GM18508 (cell line): ENCODE results near the gene IL3.

ENCODE experiments used
- ATAC-seq: cut with Tn5 transposase; IDR thresholded peaks from one replicate; pipeline ENCODE4 v1.9.1; 2021; ENCODE audit warnings: moderate number of reproducible peaks; ENCODE audit not compliant: insufficient read depth, unreplicated experiment

IL3 gene

DNA sequence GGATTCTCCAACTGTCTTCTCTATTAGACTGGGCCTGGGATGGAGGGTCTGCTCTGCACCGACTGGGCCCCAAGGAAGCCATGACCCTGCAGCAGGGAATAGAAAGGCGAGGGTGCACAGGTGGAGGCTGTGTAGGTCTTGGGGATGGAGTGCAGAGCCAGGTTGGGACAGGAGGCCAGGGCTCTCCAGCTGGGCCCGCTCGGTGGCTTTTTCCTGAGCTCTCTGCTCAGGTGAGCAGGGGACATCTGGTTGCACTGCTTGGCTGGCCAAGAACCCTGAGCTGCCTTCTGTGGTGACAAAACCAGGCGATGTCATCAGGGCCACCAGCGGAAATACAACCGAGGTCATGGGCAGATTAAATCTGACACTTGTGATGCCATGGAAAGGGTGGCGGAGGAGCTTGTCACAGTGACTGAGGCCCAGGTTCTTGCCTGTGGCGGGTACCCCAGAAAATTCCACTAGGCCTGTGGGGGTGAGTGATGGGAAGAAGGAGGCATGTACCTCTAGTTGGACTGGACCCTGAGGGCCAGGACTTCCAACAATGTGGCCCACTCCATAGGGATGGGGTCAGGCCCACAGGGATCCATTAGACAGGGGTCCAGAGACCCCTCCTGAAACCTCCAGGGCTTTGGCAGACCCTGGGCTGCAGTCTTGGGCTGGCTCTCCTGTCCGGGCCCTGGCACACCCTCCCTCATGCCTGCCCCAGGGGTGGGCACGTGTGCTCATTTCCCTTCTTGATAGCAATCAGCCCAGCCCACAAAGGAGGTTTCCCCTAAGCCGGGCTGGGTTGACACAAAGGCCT, 4.4 kb upstream of the IL3 start:
- ATAC-seq = no peak

DNA sequence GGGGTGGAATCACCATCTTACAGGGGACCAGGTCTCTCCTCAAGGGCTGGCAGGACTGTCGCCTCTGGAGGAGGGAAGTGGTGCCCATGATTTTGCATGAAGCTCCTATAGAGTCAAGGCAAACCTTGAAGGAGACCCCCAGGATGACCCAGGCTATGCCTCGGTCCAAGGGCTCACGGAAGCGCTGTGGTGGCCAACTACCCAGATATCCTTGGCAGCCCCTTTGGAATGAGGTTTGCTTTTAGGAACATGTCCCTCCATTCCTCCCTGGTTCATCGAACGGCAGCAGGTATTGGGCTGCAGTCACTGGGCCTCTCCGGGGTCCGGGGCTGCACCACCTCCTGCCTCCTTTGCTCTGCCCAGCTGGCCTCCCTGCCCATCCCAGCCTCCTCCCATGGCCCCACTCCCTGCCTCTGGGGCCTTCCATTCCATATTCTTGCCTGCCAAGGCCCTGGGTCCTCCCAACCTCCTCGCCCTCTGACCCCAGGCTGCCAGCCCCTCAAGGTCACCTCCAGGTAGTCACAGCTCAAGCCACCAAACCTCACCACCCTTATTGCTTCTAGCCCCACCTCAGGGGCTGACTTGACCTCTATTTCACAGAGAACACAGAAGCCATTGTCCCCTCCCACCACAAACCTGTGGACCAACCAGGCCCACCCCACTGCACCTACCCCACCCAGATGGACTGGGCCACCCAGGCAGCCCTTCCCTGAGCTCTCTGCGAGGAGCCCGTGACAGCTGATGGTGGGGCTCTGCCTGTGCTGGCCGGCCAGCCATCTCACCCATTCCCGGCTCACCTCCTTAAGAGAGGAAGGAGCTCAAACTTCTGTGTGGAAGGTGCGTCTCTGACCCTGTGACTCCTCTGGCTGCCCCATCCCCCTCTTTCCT, 3.6 kb upstream of the IL3 start:
- ATAC-seq = no peak

DNA sequence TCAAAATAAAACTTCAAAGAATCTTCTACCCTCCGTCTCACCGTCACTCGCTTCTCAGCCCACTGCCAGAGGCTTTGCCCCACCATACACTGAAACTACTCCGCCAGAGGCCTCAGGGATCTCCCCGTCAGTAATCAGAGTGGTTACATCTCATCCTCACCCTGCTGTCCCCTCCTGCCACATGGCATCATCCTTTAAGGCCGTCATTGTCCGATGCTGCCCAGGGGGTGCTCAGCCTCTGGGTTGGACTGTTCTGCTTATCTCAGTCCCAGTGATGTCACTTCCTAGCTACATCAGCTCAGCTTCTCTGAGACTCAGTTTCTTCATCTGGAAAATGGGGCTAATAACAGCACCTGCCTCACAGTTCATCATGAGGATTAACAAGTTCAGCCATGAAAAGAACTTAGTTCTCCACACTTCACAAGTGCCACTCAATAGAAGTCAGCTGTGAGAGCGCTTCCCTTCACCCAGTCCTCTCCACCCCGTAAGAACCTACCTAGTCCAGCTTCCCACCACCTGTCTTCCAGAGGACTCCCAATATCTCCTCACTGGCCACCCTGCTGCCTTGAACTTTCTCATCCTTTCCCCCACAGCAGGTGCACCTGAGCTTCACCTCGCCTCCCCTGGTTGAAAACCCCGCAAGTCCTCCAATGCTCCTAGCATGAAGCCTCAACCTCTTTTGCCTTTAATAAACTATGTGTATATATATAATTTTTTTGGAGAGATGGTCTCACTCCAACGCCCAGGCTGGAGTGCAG, 2.8 kb upstream of the IL3 start:
- no peak for ATAC-seq

DNA sequence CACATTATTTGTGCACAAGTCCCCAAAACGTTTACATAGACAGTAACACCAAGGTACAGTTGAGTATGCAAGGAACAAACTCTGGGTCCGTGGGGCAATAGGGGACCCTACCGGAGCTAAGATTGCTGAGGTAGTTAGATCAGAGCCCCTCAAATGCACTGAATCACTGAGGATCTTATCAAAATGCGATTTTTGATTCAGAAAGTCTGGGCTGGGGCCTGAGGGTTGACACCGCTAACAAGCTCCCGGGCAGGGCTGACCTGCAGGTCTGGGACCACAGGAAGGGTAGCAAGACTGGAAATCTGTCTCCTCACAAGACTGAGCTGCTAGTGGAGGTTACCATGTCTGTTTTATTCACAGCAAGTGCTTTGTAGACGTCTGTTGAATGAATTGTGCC, 1.8 kb upstream of the IL3 start:
- no peak for ATAC-seq

DNA sequence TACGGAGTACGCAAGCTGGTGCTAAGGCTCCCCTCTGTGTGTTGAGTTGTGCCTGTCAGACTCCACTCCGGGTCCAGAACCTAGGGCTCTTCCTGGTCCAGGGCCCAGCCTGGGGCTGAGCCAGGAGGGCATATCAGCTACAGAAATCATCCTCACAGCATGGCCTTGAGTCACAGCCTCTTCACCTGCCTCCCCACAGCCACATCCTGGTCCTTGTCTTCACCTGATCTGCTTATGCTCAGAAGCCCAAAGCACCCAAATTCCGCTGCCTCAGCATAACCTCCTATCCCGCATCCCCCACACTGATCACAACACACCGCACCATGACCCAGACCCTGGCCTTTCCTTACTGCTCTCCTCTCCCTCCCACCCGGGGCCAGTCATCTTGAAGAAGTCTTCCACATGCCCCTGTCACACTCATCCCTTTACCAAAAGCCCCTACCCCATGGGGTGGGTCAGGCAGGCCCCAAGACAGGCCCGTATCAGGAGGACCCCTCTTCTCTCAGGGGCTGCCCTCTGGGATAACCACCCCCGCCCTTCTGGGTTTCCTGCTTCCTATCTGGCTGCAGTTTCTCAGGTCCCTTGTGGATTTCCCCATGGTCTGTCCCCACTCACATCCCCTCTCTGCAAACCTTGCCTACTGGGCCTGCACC, 1.3 kb upstream of the IL3 start:
- no peak for ATAC-seq

DNA sequence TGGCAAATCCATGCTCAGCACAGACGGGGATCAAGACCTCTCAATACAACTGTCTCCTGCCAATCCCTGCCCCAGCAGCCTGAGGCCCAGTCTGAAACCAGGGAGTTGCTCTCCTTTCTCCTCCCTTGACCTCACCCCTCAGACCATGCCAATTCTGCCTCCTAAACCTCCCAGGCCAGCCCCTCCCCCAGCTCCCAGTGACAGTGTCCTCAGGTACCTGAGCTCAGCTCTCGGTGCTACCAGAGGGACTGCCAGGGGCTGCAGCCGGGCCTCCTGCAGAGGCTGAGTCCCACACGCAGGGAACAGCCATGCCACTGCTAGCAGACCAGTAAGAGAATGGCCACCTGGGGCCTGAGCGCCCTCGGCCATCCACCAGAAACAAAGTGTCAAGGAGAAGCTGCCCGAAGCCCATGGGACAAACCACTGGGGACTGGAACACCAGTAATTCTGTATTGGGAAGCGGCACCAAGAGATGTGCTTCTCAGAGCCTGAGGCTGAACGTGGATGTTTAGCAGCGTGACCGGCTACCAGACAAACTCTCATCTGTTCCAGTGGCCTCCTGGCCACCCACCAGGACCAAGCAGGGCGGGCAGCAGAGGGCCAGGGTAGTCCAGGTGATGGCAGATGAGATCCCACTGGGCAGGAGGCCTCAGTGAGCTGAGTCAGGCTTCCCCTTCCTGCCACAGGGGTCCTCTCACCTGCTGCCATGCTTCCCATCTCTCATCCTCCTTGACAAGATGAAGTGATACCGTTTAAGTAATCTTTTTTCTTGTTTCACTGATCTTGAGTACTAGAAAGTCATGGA, 557 bp upstream of the IL3 start:
- ATAC-seq = no peak

DNA sequence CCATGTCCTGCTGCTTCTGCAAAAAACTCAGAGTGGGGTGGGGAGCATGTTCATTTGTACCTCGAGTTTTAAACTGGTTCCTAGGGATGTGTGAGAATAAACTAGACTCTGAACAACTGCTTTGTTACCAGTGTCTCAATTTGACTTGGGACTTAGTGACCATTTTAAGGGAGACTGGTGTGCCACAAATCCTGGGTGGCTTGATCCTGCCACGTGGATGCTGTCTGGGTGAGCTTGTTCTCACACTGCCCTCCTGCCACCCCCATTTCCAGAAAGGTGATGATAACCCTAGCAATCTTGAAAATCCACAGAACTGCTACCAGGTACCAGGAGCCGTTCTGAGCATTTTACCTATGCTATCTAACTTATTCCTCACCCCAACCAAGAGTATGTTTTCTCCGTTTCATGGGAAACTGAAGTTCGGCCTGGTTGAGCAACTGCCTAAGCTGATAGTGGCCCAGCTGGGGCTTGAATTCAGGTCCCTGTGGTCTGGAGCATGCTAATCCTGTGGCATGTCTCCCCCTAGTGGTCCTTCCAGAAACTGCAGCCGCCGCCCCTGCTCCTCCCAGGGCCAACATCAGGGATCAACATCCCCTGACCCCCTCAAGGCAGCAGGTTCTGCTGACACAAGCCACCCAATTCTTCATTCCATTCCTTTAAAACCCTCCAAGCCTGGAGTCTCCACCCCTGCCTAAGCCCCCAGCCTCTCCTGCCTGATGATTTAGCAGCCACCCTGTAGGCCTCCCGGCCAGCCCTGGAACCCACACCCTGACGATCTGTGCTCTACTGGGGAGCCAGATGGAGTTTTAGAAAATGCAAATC, 2.8 kb downstream of the IL3 start:
- no peak for ATAC-seq

DNA sequence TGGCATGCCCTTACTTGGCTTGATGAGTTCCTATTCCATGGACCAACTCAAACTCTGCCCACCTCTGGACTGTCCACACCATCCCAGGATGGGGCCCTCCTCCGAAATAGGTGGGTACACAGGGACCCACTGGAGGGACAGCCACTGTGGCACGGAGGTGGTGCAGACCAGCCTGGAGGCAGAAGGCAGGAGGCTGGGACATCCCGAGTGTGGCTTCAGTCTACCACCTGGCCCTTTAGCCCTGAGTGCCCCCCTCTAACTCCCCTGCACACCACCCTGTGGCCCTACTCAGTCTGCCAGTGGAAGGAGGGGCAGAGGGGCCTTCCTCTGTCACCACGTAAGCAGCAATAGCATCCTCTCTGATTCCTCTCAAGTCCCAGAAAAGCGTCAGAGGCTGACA, 3.7 kb downstream of the IL3 start:
- ATAC-seq = no peak

DNA sequence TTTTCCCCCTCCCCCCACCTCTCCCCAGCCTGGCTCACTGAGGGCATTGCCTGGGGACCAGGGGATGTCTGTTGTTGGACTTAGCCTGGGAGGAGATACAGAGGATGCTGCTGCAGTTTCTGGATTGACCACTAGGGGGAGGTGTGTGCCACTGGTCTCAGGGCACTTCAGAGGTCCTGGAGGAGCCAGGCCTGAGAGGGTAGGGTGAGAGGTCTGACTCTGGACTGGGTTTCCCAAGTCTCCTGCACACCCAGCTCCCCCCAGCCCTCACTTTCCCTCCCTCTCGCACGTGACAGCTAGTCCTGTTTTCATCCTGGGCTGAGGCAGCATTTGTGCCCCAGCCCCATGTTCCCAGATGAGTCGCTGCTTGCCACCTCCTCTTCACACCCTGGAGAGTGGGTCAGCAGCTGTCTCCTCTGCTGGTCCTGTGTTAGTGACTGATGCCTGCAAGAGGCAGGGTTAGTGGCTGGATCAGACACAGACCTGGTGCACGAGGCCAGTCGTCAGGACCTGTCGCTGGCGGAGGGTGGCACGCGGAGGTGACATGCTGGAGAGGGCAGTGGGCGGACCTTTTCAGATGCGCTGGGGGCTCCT, 4.4 kb downstream of the IL3 start:
- peak; percentile 63 for ATAC-seq

DNA sequence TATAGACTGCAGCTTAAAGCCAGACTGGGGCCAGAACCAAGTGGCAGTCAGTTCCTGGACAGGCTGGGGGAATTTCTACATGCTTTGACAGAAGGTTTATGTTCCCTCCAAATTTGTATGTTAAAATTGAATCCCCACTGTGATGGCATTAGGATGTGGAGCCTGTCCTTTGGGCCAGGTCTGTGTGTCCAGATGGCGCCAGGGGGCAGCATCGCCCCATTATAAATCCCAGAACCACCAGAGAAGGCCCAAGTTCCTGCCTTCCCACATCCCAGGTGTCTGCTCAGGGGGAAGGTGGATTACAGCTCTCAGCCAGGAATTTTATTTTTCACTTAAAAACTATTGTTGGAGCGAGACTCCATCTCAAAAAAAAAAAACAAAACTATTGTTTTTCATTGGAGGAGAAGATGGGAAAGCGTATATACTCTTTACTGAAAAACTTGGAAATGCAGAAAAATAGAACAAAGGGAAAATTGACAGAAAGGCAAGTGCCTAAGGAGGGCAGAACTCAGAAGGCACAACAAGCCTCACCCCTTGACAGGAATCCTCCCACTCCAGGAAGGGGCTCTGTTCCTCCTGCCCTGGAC, 5.0 kb downstream of the IL3 start:
- ATAC-seq = no peak

DNA sequence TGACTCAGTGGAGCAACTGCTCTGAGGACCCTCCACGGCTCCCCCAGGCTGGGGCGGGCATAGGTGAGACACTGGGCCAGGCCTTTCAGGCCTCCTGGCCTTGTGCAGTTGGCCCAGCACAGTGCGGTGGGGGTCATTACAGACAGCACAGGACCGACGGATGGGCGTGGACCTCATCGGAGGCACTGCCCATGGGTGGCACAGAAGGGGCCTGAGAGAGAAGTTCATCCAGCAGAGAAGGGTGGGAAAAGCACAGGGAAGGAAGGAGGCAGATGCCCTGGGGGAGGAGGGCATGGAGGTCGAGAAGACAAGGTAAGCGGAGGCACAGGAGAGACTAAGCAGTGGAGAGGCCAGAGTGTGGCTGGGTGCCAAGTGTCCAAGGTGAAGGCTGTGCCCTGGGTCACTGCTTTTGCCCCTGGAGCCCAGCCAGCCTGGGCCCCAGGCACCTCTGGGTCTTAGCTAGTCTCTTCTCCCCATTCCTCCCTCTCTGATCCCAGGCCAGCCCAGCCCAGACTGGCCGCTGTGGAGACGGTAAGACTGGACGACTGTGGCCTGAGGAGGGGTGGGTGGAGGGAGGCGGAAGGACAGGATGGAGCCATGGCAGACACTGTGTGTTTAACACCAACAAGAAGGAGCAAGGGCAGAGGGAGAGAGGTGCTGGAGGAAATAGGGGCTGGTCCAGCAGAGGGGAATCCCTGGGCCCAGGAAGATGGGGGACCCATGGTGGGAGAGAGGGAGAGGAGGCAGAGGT, 5.7 kb downstream of the IL3 start:
- no peak for ATAC-seq

DNA sequence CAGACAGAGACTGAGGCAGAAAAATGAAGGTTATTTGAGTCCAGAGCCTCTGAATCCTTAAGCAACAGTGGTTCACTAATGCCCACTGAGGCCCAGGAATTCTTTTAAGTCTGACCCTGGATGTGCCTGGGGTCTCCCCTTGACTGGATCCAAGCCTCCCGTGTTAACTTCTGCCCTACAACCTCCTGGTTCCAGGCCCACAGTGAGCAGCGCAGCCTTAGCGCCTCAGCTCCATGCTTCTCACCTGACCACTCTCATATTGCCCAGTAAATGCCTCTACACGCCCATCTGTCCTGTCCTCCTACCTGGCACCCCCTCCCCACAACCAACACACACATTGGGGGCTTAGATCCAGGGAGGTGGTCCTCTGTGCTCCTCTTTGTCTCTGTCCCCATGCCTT, 6.4 kb downstream of the IL3 start:
- no peak for ATAC-seq

DNA sequence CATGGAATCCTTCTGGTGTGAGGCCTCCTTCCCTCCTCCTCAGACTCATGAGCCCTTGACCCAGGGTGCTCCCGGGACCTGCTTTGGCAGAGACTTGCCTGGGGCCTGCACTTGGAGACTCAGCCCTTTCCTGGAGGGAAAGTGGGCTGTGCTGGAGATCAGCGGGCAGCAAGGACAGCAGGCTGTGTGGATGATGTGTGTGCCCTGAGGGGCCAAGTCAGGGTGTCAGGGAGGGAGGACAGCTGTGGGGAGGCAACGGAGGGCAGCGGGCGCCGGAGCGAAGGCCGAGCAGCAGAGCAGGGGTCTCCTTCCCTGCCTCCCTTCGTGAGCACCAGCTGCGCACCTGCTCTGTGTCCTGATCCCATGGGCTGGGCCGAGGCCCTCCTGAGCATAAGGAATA, 7.0 kb downstream of the IL3 start:
- ATAC-seq = no peak

DNA sequence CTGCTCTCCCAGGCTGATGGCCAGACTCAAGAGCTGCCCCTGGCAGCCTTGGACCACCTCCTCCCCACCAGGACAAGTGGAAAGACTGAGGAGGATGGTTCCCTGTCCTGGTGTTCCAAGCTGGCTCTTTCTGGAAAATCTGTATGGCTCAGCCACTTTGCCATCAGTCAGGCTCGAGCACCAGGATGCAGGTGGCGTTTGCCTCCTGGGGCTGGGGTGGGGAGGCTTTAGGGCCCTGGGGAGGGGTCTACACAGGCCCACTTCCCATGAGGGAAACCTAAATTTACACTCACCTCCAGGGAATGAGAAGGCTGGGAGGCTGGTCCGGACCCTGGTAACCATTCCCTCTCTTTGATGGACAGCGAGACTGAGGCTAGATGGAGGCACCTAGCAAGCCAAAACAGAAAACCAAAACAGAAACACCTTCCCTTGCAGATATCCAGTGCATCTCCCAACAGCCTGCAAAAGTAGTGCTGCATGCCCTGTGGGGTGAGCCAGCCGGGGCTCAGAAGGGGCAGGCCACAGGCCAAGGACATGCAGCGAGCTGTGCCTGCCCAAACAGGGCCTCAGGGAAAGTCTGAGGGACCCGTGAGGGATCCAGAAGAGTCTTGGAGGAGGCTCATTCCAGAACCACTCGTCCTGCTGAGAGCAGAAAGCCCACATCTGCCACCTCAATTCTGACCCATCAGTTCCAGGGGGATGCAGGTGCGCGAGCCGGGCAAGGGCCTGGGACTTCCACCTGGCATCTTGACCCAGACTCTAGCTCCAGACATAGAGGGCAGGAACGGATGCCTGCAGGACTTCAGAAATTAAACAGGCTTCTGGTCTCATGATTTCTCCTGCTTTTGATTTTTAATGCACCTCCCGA, 7.7 kb downstream of the IL3 start:
- ATAC-seq = no peak

DNA sequence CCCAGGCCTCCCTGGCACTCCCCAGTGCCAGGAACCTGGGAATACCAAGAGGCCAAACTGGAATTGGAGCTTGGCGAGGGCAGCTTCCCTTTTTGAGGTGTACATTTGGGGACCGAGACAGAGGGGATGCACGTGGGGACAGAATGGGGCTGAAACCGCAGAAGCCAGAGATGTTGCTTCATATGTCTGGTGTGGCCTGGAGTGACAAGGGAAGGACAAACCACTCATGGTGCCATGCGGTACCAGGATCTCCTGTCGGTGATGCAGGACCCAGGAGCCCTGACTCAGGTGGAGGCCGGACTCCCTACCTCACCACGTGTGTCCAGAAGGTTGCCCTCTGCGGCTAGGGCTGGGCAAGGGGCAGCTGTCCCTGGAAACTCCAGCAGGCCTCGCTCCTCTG, 9.1 kb downstream of the IL3 start:
- ATAC-seq = no peak

DNA sequence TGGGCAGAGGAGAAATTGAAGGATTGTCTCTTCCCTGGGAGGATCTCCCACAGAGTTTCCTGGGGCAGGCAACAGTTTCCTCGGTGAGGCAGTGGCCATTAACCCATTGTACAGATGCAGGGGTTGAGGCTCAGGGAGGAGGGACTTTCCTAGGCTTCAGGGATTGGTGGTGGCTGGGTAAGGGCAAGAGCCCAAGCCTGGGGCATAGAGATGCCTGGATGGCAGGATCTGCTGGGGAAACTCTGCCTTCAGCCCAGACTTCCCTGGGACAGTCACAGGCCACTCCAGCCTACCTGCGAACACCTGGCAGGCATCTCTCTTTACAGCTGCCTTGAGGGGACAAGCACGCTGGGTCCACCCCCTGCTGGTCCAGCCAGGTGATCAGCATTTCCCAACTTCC, 9.5 kb downstream of the IL3 start:
- ATAC-seq = no peak
